GM12872 (cell line): ENCODE results near the gene ZAR1L.

ENCODE experiments used
- TF ChIP-seq, protein P1 (sequence below): IDR thresholded peaks from 3 replicates; pipeline ENCODE4 v1.5.1; 2011; ENCODE audit warnings: low read depth, mild to moderate bottlenecking, low read length, moderate library complexity; ENCODE audit not compliant: insufficient read depth

Gene ZAR1L

DNA sequence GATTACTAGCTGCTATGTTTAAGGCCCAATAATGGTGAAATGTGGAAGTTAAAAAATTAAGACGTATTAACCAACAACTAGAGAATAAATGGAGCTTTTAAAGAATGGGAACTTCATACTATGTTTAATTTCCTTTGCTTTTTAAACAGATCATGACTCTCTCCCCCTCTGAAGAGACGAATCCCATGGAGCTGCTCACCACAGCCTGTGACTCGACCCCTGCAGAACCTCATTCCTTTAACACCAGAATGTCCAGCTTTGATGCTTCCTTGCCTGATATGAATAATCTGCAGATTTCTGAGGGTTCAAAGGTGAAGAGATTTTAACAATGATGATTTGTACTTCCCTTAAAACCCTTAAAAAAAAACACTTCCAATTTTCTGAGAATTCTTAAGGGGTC is 53.0 kb downstream of the ZAR1L start:
- TF ChIP-seq, protein P1, sequence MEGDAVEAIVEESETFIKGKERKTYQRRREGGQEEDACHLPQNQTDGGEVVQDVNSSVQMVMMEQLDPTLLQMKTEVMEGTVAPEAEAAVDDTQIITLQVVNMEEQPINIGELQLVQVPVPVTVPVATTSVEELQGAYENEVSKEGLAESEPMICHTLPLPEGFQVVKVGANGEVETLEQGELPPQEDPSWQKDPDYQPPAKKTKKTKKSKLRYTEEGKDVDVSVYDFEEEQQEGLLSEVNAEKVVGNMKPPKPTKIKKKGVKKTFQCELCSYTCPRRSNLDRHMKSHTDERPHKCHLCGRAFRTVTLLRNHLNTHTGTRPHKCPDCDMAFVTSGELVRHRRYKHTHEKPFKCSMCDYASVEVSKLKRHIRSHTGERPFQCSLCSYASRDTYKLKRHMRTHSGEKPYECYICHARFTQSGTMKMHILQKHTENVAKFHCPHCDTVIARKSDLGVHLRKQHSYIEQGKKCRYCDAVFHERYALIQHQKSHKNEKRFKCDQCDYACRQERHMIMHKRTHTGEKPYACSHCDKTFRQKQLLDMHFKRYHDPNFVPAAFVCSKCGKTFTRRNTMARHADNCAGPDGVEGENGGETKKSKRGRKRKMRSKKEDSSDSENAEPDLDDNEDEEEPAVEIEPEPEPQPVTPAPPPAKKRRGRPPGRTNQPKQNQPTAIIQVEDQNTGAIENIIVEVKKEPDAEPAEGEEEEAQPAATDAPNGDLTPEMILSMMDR = no peak

DNA sequence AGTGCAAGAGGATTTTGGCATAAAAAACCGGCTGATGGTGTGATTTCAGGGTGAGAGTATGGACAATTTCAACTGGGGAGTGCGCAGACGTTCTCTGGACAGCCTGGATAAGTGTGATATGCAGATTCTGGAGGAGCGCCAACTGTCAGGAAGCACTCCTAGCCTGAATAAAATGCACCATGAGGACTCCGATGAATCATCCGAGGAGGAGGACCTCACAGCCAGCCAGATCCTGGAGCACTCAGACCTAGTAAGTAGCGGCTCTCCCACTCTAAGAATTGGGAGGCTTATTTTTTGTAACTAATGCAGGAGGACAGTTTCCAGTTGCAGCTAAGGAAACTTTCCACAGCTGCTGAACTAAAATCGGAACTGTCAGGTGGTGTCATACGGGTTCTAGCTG is 53.6 kb downstream of the ZAR1L start:
- TF ChIP-seq, protein P1 = no peak

DNA sequence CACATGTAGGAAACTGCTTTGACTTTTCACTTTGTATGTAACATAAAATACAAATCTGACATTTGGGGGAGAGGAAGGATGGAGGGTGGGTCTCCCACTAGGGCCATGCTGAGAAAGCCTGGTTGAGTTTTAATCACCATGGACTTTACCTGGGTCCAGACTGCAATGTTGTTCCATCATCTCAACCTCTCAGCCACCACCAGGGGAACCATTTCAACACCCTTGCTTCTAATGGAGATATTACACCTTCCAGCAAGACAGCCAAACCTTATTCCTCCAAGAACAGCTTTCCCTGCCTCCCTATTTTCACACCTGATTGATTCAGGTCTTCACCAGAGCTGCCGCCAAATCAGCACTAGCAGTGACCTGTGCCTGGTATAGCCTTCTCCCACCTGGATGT is 56.0 kb downstream of the ZAR1L start:
- TF ChIP-seq, protein P1 = peak; percentile 29; the same call in 2 of the 3 replicates

DNA sequence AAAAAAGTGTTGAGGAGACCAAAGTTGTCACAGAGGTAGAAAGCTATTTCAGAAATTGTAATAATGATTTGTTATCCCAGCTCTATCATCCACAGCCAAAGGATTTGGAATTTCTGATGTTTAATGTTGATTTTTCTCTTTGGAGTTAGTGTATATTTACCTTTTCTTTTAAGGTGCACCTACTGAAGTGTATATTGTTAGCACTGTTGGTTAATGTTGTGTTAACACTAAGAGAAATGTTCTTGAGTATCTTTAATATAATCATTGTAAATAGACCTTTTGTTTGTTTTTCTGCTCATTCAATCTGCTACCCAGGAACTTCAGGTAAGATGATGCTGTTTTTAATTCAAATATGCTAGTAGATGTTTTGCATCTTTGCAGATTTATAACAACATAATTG is 57.5 kb downstream of the ZAR1L start:
- TF ChIP-seq, protein P1 = no peak

DNA sequence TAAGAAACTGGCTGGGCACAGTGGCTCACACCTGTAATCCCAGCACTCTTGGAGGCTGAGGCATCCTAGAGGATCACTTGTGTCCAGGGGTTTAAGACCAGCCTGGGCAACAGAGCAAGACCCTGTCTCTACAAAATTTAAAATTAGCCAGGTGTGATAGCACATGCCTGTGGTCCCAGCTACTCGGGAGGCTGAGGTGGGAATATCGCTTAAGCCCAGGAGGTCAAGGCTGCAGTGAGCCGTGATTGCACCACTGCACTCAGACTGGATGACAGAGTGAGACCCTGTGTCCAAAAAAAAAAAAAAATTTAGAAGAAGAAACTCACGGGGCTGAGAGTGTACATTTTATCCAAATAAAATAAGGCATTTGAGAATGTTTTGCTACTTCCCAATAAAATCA is 58.9 kb downstream of the ZAR1L start:
- TF ChIP-seq, protein P1 = no peak

DNA sequence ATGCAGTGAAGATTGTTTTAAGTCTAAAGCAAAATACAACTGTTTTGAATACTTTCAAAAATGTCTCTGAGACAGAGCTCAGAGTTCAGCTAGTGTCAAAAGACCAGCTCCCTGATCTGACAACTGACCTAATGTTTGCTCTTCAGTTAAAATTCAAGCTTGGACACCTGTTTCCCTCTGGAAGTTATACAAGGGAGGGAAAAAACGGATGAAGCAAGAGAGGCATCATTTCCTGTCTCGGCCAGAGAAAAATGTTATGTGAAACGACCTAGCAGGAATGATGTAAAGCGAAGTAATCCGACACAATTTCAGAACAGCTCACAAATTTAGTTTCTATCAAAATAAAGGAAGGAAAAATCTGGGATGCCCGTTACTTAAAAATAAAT is 59.4 kb downstream of the ZAR1L start:
- TF ChIP-seq, protein P1 = no peak

DNA sequence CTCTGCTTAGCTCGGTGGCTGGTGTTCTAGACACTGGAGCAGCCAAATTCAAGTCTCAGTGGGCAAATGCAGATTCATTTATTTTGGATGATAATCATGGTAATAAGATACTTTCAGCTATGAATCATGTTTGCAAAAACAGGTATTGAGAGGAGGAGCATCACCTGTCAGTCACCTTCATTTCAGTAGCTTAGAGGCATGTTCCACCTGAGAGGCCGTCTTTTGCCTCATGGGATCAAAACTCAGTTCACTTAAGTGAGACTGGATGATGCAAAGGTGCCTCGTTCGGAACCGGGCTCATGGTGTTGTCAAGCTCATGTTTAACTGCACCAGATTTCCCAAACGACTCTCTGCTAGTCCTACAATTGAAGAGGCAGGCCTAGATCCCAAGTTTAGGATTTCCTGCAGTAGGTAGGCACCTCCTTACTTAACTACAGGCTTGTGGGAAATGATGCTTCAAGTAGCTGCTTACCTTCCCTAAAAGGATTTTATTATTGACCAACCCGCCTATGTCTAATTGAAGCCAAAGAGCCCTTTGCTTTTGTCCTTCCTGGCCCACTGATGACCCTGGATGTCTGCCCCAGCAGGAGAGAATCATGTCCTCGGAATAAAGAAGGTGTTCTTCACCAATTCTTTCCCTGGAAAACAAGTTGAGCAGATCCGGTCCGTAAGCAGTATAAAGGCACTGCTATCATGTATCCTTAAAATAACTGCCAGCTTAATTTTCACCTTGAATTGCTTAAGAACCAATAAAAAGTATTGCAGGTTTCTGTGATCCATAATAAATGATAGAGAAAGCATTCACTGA is 60.0 kb downstream of the ZAR1L start:
- TF ChIP-seq, protein P1 = no peak

DNA sequence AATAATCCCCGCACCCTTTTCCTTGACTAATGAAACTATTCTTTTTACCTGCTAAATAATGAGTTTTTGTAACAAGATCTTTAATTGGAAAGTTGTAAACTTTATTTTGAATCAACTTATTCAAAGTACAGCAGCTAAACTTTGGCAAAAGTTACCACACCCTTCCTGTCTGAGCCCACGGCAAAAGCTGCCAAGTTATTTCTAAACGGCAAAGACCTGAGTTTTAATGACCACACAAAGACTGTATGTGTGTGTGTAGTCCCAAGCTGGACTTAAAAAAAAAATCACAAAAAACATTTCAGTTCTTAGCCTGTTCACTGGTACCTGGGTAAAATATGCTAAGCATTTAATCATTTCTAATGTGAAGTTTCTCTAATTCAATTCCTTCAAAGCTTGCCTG is 60.7 kb downstream of the ZAR1L start:
- TF ChIP-seq, protein P1 = no peak
